ENCODE data around the gene RNU6-1. TPM values are rescaled to one million over a fixed set of nuclear protein-coding genes. Genes with fewer than 3 reads are reported as not detected.
A peak's percentile ranks its signal among the peaks of the same experiment; 100 is the strongest.

The RNU6-1 gene
- total RNA-seq, 1 donor from 2014 or later: not detected

GRCh38 chr15:67840749-67841512 lies 1.1 kb upstream of the RNU6-1 start:
- H3K27me3 Mint-ChIP-seq: peaks cover 28% of the 10 kb centered on the region
- H3K4me1 Mint-ChIP-seq (ENCODE audit: unreplicated experiment): peaks cover 58% of the 10 kb centered on the region
- no peaks in the 10 kb centered on the region for H3K9me3 Mint-ChIP-seq
- no peak for TF ChIP-seq CTCF (conservative IDR thresholded peaks at IDR 0.05)
- DNase-seq (ENCODE audit: extremely low spot score, unreplicated experiment): no peak
- H3K4me3 Mint-ChIP-seq: peak overlapping the region; percentile 94
- H3K36me3 Mint-ChIP-seq: peaks cover 3% of the 10 kb centered on the region
- H3K27ac Mint-ChIP-seq: peak overlapping the region; percentile 99

GRCh38 chr15:67839499-67839928 lies 331 bp downstream of the RNU6-1 start:
- peak overlapping the region; percentile 99 for H3K27ac Mint-ChIP-seq
- no peaks in the 10 kb centered on the region for H3K9me3 Mint-ChIP-seq
- peaks cover 49% of the 10 kb centered on the region for H3K4me1 Mint-ChIP-seq (ENCODE audit: unreplicated experiment)
- peaks cover 42% of the 10 kb centered on the region for H3K27me3 Mint-ChIP-seq
- H3K36me3 Mint-ChIP-seq: peaks cover 3% of the 10 kb centered on the region
- peak overlapping the region; percentile 94 for H3K4me3 Mint-ChIP-seq
- DNase-seq (ENCODE audit: extremely low spot score, unreplicated experiment): no peak
- no peak for TF ChIP-seq CTCF (conservative IDR thresholded peaks at IDR 0.05)

GRCh38 chr15:67838789-67839332 lies 984 bp downstream of the RNU6-1 start:
- Mint-ChIP-seq H3K4me1 (ENCODE audit: unreplicated experiment) (peaks cover 47% of the 10 kb centered on the region), H3K27ac (peak overlapping the region; percentile 99), H3K27me3 (peaks cover 48% of the 10 kb centered on the region), H3K36me3 (peaks cover 3% of the 10 kb centered on the region), H3K4me3 (peak overlapping the region; percentile 85), H3K9me3 (no peaks in the 10 kb centered on the region)
- peak; percentile 57 for TF ChIP-seq CTCF (conservative IDR thresholded peaks at IDR 0.05)
- no peak for DNase-seq (ENCODE audit: extremely low spot score, unreplicated experiment)

- Mint-ChIP-seq H3K36me3 (peaks cover 3% of the 10 kb centered on the region), H3K4me3 (no peak overlapping the region), H3K27ac (no peak overlapping the region), H3K9me3 (no peaks in the 10 kb centered on the region), H3K4me1 (ENCODE audit: unreplicated experiment) (peaks cover 39% of the 10 kb centered on the region), H3K27me3 (peaks cover 67% of the 10 kb centered on the region)
- no peak for DNase-seq (ENCODE audit: extremely low spot score, unreplicated experiment)
- TF ChIP-seq CTCF (conservative IDR thresholded peaks at IDR 0.05): no peak
Observed at GRCh38 chr15:67836955-67837354, 2.9 kb downstream of the RNU6-1 start.

- H3K27ac Mint-ChIP-seq: peak overlapping the region; percentile 51
- no peak for DNase-seq (ENCODE audit: extremely low spot score, unreplicated experiment)
- peak; percentile 94 for TF ChIP-seq CTCF (conservative IDR thresholded peaks at IDR 0.05)
- H3K9me3 Mint-ChIP-seq: no peaks in the 10 kb centered on the region
- peaks cover 71% of the 10 kb centered on the region for H3K27me3 Mint-ChIP-seq
- H3K4me3 Mint-ChIP-seq: peak overlapping the region; percentile 86
- peaks cover 36% of the 10 kb centered on the region for H3K4me1 Mint-ChIP-seq (ENCODE audit: unreplicated experiment)
- peaks cover 3% of the 10 kb centered on the region for H3K36me3 Mint-ChIP-seq
Observed at GRCh38 chr15:67836477-67836876, 3.4 kb downstream of the RNU6-1 start.

Measured in type B pancreatic cell (in vitro differentiated cells).